K562 (cell line): ENCODE data around the gene COPA. TPM values are rescaled to one million over a fixed set of nuclear protein-coding genes. Genes with fewer than 3 reads are reported as not detected.

Source experiments
- ATAC-seq: fragments of 200-7000 bp; cut with Tn5 transposase; 3 replicates; pipeline ENCODE4 v1.9.1; 2020; ENCODE audit warnings: moderate library complexity
- BruUV-seq: library from RNA; stranded (reverse); fragments of 400-500 nt; replicated peaks from 2 replicates; lab custom pipeline; 2021; lab: Mats Ljungman, UMichigan
- CTCF ChIA-PET: fragments of 300-600 bp; formaldehyde crosslinking; extraction: SDS; loops from one replicate; lab custom pipeline; 2021; ENCODE audit warnings: low intra/inter-chr PET ratio; lab: Yijun Ruan, JAX
- POLR2A ChIA-PET: fragments of 300-600, 350-650 bp; sonication (Branson Sonifier 250); formaldehyde crosslinking; extraction: SDS; loops from one replicate; lab custom pipeline; 2021; ENCODE audit warnings: antibody characterized with exemption, inconsistent platforms; lab: Yijun Ruan, JAX
- DNase-seq, 4 experiments: peaks; one replicate each; pipeline versions ENCODE4 v3.0.0 to v3.0.0-alpha.2; 2011 to 2018; ENCODE audit warnings: low spot score in 3 of 4, mixed read lengths in 3 of 4; ENCODE audit errors: extremely low read depth in 1 of 4
- FAIRE-seq: peaks from 2 replicates; lab custom pipeline; 2011; peaks lifted over from hg19 to GRCh38; lab: Jason Lieb, UNC
- H2AFZ ChIP-seq: 2 replicates; pipeline ENCODE4 v1.6.0; 2011; ENCODE audit warnings: low read depth, low read length, control low read depth, inconsistent platforms
- H3K27ac ChIP-seq: fragments of 200-600 bp; 3 replicates; pipeline ENCODE4 v1.8.0; 2011; ENCODE audit warnings: low read depth, mild to moderate bottlenecking, control low read depth, inconsistent platforms, low read length, moderate library complexity, mixed read lengths; ENCODE audit errors: extremely low read depth
- H3K27me3 ChIP-seq, 2 experiments: fragments of 300-600 bp in 1 of 2; 2 replicates in 1 of 2; 3 replicates in 1 of 2; pipeline versions ENCODE4 v1.6.0 to v1.8.0; 2011; ENCODE audit warnings: inconsistent platforms in 2 of 2, low read length in 2 of 2, mild to moderate bottlenecking in 1 of 2, mixed read lengths in 1 of 2, moderate library complexity in 1 of 2; ENCODE audit not compliant: control insufficient read depth in 2 of 2, insufficient read depth in 2 of 2
- H3K36me3 ChIP-seq: fragments of 300-600 bp; 3 replicates; pipeline ENCODE4 v1.8.0; 2011; ENCODE audit warnings: mild to moderate bottlenecking, low read length, inconsistent platforms; ENCODE audit not compliant: control insufficient read depth, insufficient read depth
- H3K4me1 ChIP-seq, 2 experiments: fragments of 200-600 bp in 1 of 2; replicated peaks in 1 of 2; 2 replicates in 1 of 2; 3 replicates in 1 of 2; pipeline versions ENCODE4 v1.5.1 to v1.8.0; 2011; ENCODE audit warnings: inconsistent platforms in 2 of 2, low read length in 2 of 2, mild to moderate bottlenecking in 1 of 2, mixed read lengths in 1 of 2, moderate library complexity in 1 of 2; ENCODE audit not compliant: control insufficient read depth in 2 of 2, insufficient read depth in 2 of 2
- H3K4me2 ChIP-seq: 2 replicates; pipeline ENCODE4 v1.6.1; 2011; ENCODE audit warnings: low read length, control low read depth, inconsistent platforms, mixed read lengths; ENCODE audit not compliant: insufficient read depth
- H3K4me3 ChIP-seq: fragments of 200-600 bp; sonication (generic), shearing (Covaris generic); 2 replicates; pipeline ENCODE4 v1.5.1; 2016; ENCODE audit warnings: control low read depth, inconsistent platforms
- H3K79me2 ChIP-seq: fragments of 200-600 bp; 3 replicates; pipeline ENCODE4 v1.8.0; 2011; ENCODE audit warnings: low read length, inconsistent platforms; ENCODE audit not compliant: control insufficient read depth, insufficient read depth
- H3K9ac ChIP-seq, 2 experiments: 2 replicates each; pipeline versions ENCODE4 v1.6.0 to v1.6.1; 2011; ENCODE audit warnings: low read depth in 2 of 2, low read length in 2 of 2, control low read depth in 1 of 2, inconsistent platforms in 1 of 2, mild to moderate bottlenecking in 1 of 2, mixed read lengths in 1 of 2; ENCODE audit not compliant: insufficient read depth in 1 of 2
- H3K9me1 ChIP-seq: one replicate; pipeline ENCODE4 v1.6.0; 2011; ENCODE audit warnings: inconsistent platforms, mild to moderate bottlenecking, low read length, moderate library complexity; ENCODE audit not compliant: control insufficient read depth, insufficient read depth
- H3K9me3 ChIP-seq: replicated peaks from 2 replicates; pipeline ENCODE4 v1.5.1; 2011; ENCODE audit warnings: low read depth, low read length, inconsistent platforms; ENCODE audit not compliant: control insufficient read depth, insufficient read depth
- H4K20me1 ChIP-seq: replicated peaks from 2 replicates; pipeline ENCODE4 v1.6.1; 2011; ENCODE audit warnings: low read length, inconsistent platforms, mixed read lengths; ENCODE audit not compliant: control insufficient read depth, insufficient read depth
- BACH1 ChIP-seq: fragments of 200-800 bp; sonication (Bioruptor generic); IDR thresholded peaks from 2 replicates; pipeline ENCODE4 v1.6.1; 2016; ENCODE audit warnings: missing genetic modification characterization, missing compliant biosample characterization
- CBX1 ChIP-seq: sonication (generic); IDR thresholded peaks from 2 replicates; pipeline ENCODE4 v1.6.1; 2016; ENCODE audit warnings: antibody characterized with exemption, low read depth, mild to moderate bottlenecking
- CBX3 ChIP-seq, 2 experiments: IDR thresholded peaks; 1 replicate in 1 of 2; 2 replicates in 1 of 2; pipeline ENCODE4 v1.6.1; 2012; ENCODE audit warnings: inconsistent platforms in 2 of 2, low read length in 2 of 2, borderline replicate concordance in 1 of 2, control low read depth in 1 of 2
- EHMT2 ChIP-seq: fragments of 450-650 bp; IDR thresholded peaks from 2 replicates; pipeline ENCODE4 v1.6.1; 2018; ENCODE audit warnings: antibody characterized with exemption
- ERF ChIP-seq: fragments of 450-650 bp; formaldehyde crosslinking; IDR thresholded peaks from 2 replicates; pipeline ENCODE4 v1.4.0; 2020; ENCODE audit warnings: mild to moderate bottlenecking, mixed read lengths
- ETS2 ChIP-seq: IDR thresholded peaks from 2 replicates; pipeline ENCODE4 v1.6.1; 2016; ENCODE audit warnings: borderline replicate concordance, missing genetic modification characterization, mild to moderate bottlenecking, moderate library complexity, missing compliant biosample characterization; ENCODE audit not compliant: poor library complexity, severe bottlenecking
- FOSL1 ChIP-seq: fragments of 200-800 bp; sonication (Bioruptor generic); conservative IDR thresholded peaks from 2 replicates; pipeline ENCODE4 v1.6.1; 2016; ENCODE audit warnings: missing genetic modification characterization, missing compliant biosample characterization
- JUND ChIP-seq, 2 experiments: IDR thresholded peaks; 2 replicates in 1 of 2; 3 replicates in 1 of 2; pipeline ENCODE4 v1.6.1; 2011; ENCODE audit warnings: borderline replicate concordance in 2 of 2, low read depth in 2 of 2, low read length in 2 of 2, improper control_type of control experiment in 1 of 2, missing biosample characterization in 1 of 2, missing genetic modification characterization in 1 of 2, missing genetic modification reagents in 1 of 2
- L3MBTL2 ChIP-seq: fragments of 450-650 bp; IDR thresholded peaks from 2 replicates; pipeline ENCODE4 v1.6.1; 2016; ENCODE audit warnings: mild to moderate bottlenecking, moderate library complexity
- MCM5 ChIP-seq: fragments of 450-650 bp; IDR thresholded peaks from 2 replicates; pipeline ENCODE4 v1.6.1; 2016; ENCODE audit warnings: low read depth
- RAD21 ChIP-seq, 2 experiments: fragments of 250-450 bp in 1 of 2; fragments of 450-650 bp in 1 of 2; sonication (Bioruptor Pico) in 1 of 2; formaldehyde crosslinking in 1 of 2; IDR thresholded peaks in 1 of 2; conservative IDR thresholded peaks in 1 of 2; 2 replicates each; pipeline versions ENCODE4 v1.4.0 to v1.8.0; 2020 to 2022; ENCODE audit warnings: mild to moderate bottlenecking in 2 of 2, moderate library complexity in 1 of 2
- RFX1 ChIP-seq: fragments of 450-650 bp; IDR thresholded peaks from 2 replicates; pipeline ENCODE4 v1.6.1; 2016; ENCODE audit warnings: mild to moderate bottlenecking, moderate library complexity
- TSC22D4 ChIP-seq: fragments of 450-650 bp; IDR thresholded peaks from 2 replicates; pipeline ENCODE4 v1.6.1; 2016; ENCODE audit warnings: missing genetic modification characterization, missing biosample characterization, control low read depth
- ZNF212 ChIP-seq: fragments of 450-650 bp; formaldehyde crosslinking; IDR thresholded peaks from 2 replicates; pipeline ENCODE4 v1.4.0; 2020; ENCODE audit warnings: mild to moderate bottlenecking
- WGBS: fragments of 100-300 bp; shearing (Covaris generic); methylation state at CpG from one replicate; pipeline ENCODE4 v1.1.6; 2016; ENCODE audit warnings: low coverage, mixed read lengths; ENCODE audit not compliant: insufficient coverage; ENCODE audit errors: missing lambda C conversion rate; 5-methylcytosine and 5-hydroxymethylcytosine counted together
- in situ Hi-C: fragments of 300-500 bp; cut with MboI; formaldehyde crosslinking; loops from 4 replicates; pipeline ENCODE4 v1.15.0; 2018; ENCODE audit warnings: inconsistent platforms, mixed read lengths
- intact Hi-C: fragments of 100-400 bp; cut with micrococcal nuclease; formaldehyde crosslinking; loops from 2 replicates; pipeline ENCODE4 v1.14.2; 2022
- polyA plus RNA-seq, 8 experiments: library from polyadenylated mRNA; depleted of rRNA in 4 of 8; stranded (reverse) in 5 of 8; unstranded in 3 of 8; fragments of >200 nt; fragmentation: Nextera tagmentation in 2 of 8; fragmentation: Illumina TruSeq in 1 of 8; extraction: Ambion mirVana in 2 of 8; extraction: Trizol in 1 of 8; gene quantifications; 2 replicates each; pipeline versions ENCODE4 v1.2.1 to v1.2.3, GENCODE V29; 2011 to 2014; ENCODE audit warnings: inconsistent platforms in 1 of 8, missing spikeins in 1 of 8
- total RNA-seq, 7 experiments: library from RNA; depleted of rRNA in 6 of 7; stranded (reverse); fragments of >200 nt in 6 of 7; fragmentation: Illumina TruSeq in 2 of 7; extraction: Trizol in 2 of 7; gene quantifications; 2 replicates each; pipeline versions ENCODE4 v1.2.1 to v1.2.3, GENCODE V29; 2011 to 2021; ENCODE audit warnings: low replicate concordance in 1 of 7
- TF ChIP-seq, protein P1 (sequence below): fragments of 250-450 bp; sonication (Bioruptor Pico); IDR thresholded peaks from 2 replicates; pipeline ENCODE4 v1.4.0; 2020; ENCODE audit warnings: mild to moderate bottlenecking, moderate library complexity

Gene COPA
- total and polyA plus RNA-seq, 9 of the 15 experiments (the other 6 are each of a cell fraction or from before 2014, with no cell fraction given): 49.8 to 222 (median 110) TPM

DNA sequence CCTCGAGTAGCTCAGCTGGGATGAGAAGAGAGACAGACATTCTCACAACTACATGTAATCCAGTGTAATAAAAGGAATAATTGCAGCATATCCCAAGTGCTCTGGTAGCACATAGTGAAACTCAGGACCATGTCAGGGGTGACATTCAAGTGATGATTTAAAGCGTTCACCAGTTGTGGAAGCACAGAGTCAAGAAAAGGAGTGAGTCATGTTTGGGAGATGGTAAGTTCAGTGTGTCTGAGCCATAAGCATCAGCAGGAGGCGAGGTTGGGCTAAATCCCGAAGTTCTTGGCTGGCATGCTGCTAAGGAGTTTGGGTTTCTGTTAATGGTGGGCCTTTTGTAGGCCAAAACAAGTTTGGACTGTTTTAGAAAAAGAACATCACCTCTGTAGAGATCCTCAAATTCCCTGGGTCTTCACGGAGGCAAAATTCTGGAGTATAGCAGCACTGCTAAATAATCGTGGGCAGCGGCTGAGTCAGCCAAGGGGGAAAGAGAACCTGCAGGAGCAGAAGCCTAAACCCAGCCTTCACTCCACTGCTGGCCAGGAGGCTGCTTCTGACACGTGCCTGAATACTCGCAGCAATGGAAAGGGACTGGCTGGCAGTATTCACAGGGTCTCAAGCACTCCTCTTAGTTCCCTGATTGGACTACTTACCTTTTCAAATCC, 16.6 kb upstream of the COPA start (continued):
- TF ChIP-seq, protein P1, sequence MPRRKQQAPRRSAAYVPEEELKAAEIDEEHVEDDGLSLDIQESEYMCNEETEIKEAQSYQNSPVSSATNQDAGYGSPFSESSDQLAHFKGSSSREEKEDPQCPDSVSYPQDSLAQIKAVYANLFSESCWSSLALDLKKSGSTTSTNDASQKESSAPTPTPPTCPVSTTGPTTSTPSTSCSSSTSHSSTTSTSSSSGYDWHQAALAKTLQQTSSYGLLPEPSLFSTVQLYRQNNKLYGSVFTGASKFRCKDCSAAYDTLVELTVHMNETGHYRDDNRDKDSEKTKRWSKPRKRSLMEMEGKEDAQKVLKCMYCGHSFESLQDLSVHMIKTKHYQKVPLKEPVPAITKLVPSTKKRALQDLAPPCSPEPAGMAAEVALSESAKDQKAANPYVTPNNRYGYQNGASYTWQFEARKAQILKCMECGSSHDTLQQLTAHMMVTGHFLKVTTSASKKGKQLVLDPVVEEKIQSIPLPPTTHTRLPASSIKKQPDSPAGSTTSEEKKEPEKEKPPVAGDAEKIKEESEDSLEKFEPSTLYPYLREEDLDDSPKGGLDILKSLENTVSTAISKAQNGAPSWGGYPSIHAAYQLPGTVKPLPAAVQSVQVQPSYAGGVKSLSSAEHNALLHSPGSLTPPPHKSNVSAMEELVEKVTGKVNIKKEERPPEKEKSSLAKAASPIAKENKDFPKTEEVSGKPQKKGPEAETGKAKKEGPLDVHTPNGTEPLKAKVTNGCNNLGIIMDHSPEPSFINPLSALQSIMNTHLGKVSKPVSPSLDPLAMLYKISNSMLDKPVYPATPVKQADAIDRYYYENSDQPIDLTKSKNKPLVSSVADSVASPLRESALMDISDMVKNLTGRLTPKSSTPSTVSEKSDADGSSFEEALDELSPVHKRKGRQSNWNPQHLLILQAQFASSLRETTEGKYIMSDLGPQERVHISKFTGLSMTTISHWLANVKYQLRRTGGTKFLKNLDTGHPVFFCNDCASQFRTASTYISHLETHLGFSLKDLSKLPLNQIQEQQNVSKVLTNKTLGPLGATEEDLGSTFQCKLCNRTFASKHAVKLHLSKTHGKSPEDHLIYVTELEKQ (CRISPR knock-in tag): no peak
- TF ChIP-seq MCM5 (no peak), FOSL1 (tag) (no peak; the same call in 1 of the 2 replicates), RFX1 (no peak), RAD21 (CRISPR knock-in tag; conservative IDR thresholded peaks at IDR 0.05 in 1 of 2, IDR thresholded peaks at IDR 0.05 in 1 of 2) (peak in 1 of 2 experiments; percentile 49; a peak in 2 of 4 replicates), BACH1 (no peak; the same call in 1 of the 2 replicates)

DNA sequence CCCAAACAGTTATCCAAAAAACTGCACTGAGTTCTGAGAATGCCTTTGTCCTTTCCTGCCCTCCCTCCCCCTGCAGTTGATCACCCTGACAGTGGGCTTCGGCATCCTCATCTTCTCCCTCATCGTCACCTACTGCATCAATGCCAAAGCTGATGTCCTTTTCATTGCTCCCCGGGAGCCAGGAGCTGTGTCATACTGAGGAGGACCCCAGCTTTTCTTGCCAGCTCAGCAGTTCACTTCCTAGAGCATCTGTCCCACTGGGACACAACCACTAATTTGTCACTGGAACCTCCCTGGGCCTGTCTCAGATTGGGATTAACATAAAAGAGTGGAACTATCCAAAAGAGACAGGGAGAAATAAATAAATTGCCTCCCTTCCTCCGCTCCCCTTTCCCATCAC, 15.0 kb upstream of the COPA start:
- no peak for ATAC-seq
- Histone ChIP-seq H3K4me2 (no peak overlapping the region), H3K9ac (no peak overlapping the region), H3K9me1 (no peaks in the 10 kb centered on the region), H3K4me3 (no peak overlapping the region), H2AFZ (no peak overlapping the region), H3K27ac (no peak overlapping the region), H3K9me3 (no peaks in the 10 kb centered on the region), H3K79me2 (no peaks in the 10 kb centered on the region), H3K36me3 (peaks cover 72% of the 10 kb centered on the region), H3K4me1 (peaks cover 11 to 16% of the 10 kb centered on the region in 2 experiments), H4K20me1 (no peaks in the 10 kb centered on the region), H3K27me3 (no peaks in the 10 kb centered on the region)
- intact Hi-C loops: no loop called here
- FAIRE-seq: no peak
- in situ Hi-C loops: no loop called here
- ChIA-PET CTCF (interaction anchor here (0.6 kb wide), 1 partner anchor 10 kb away, joined by 3 read pairs; no protein-coding TSS in a partner anchor), POLR2A (interaction anchor here (0.6 to 1.7 kb wide), 4 partner anchors 9 to 373 kb away, joined by 3 to 8 read pairs (median 4); no protein-coding TSS in a partner anchor)
- no TSS peak for BruUV-seq
- 90% methylated on average over 4 of the region's 4 CpGs for WGBS
- no peak for DNase-seq
- TF ChIP-seq ERF (CRISPR knock-in tag) (no peak), CBX3 (IDR thresholded peaks at IDR 0.05; ENCODE audit: borderline replicate concordance in 1 of 2, low read length in 2 of 2) (no peak), CBX1 (no peak), EHMT2 (no peak), ETS2 (no peak), ZNF212 (CRISPR knock-in tag) (no peak), L3MBTL2 (no peak), TSC22D4 (no peak), JUND (IDR thresholded peaks at IDR 0.05; ENCODE audit: borderline replicate concordance, low read depth, low read length) (no peak), JUND (tag; IDR thresholded peaks at IDR 0.05; ENCODE audit: borderline replicate concordance, low read depth, low read length) (no peak)
